NB4 (cell line): ENCODE results near the gene PMPCA.

Source experiments
- DNase-seq: peaks from one replicate; pipeline ENCODE4 v3.0.0; 2010; ENCODE audit warnings: low read depth
- H3K4me3 ChIP-seq: one replicate; pipeline ENCODE4 v1.5.1; 2011; ENCODE audit warnings: mild to moderate bottlenecking, low read depth, low read length, moderate library complexity
- CTCF ChIP-seq: IDR thresholded peaks from one replicate; pipeline ENCODE4 v1.5.1; 2012; ENCODE audit warnings: low read depth, low read length
- MAX ChIP-seq: IDR thresholded peaks from 2 replicates; pipeline ENCODE4 v1.6.1; 2011; ENCODE audit warnings: low read depth, low read length
- MYC ChIP-seq: IDR thresholded peaks from 2 replicates; pipeline ENCODE4 v1.6.1; 2011; ENCODE audit warnings: low read depth, low read length
- POLR2A ChIP-seq: IDR thresholded peaks from 2 replicates; pipeline ENCODE4 v1.6.1; 2011; ENCODE audit warnings: mild to moderate bottlenecking; ENCODE audit not compliant: insufficient read length; ENCODE audit errors: extremely low read depth

PMPCA gene

GRCh38 chr9:136448655-136449054, 38.2 kb downstream of the PMPCA start:
- no peak for DNase-seq
- H3K4me3 ChIP-seq, result no peak overlapping the region
- no peak for TF ChIP-seq CTCF
- TF ChIP-seq POLR2A, result no peak
- no peak for TF ChIP-seq MYC
- TF ChIP-seq MAX, result no peak

GRCh38 chr9:136451221-136451877, 40.9 kb downstream of the PMPCA start:
- no peak overlapping the region for H3K4me3 ChIP-seq
- DNase-seq, result no peak
- TF ChIP-seq MYC (no peak), CTCF (no peak), POLR2A (no peak), MAX (no peak)

- DNase-seq, result no peak
- no peak overlapping the region for H3K4me3 ChIP-seq
- TF ChIP-seq MYC (no peak), CTCF (no peak), POLR2A (no peak), MAX (no peak)
Measured at GRCh38 chr9:136453326-136453725, 42.9 kb downstream of the PMPCA start.

GRCh38 chr9:136454026-136454796, 43.8 kb downstream of the PMPCA start:
- TF ChIP-seq POLR2A, result no peak
- no peak for TF ChIP-seq MAX
- no peak for TF ChIP-seq MYC
- no peak for TF ChIP-seq CTCF
- DNase-seq, result no peak
- H3K4me3 ChIP-seq, result no peak overlapping the region

- no peak overlapping the region for H3K4me3 ChIP-seq
- TF ChIP-seq POLR2A (no peak), MYC (no peak), CTCF (no peak), MAX (no peak)
Measured at GRCh38 chr9:136455043-136456002, 44.9 kb downstream of the PMPCA start.

More at GRCh38 chr9:136455043-136456002, 44.9 kb downstream of the PMPCA start:
- no peak for DNase-seq
